Measurements from ENCODE around the gene MPPED1.

MPPED1 gene

DNA sequence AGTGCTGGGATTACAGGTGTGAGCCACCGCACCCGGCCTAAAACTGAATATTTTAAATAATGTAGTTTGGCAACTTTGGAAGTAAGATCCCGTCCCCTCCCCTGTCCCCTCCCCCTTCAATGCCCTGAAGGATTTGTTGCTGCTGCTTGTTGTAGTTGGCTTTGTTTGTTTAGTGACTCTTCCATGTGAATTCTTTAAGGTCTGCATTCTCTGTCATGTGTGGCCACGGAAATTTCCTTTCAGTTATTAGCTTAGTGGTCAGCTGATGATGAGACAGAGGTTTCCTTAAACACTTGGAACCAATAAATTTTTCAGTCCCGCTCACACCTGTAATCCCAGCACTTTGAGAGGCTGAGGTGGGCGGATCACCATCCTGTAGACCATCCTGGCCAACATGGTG, 109.9 kb downstream of the MPPED1 start:
- DNase-seq (ENCODE audit: low read depth) = no peak

DNA sequence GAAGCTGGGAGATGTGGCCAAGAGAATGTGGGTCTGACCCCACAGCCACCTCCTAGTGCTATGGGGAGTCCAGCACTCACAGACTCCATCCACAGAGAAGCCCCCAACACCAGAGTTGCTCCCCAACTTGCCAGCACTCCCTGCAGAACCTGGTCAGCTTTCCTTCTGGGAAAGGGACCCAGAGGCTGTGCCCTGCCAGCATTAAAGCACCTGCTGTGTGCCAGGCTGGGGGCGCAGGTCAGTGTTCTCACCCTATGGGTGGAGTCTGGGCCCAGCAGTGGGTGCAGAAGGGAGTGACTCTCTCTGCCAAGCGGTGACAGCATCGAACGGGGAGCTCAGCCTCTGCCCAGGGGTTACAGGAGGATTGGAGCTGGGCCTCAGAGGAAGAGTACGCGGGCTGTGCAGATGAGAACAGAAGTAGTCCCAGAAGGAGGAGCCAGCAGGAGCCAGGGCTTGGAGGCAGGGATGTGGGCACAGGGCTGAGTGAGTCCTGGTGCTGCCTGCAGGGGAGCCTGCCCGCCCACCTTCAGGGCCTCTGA, 114.4 kb downstream of the MPPED1 start:
- no peak for DNase-seq (ENCODE audit: low read depth)

DNA sequence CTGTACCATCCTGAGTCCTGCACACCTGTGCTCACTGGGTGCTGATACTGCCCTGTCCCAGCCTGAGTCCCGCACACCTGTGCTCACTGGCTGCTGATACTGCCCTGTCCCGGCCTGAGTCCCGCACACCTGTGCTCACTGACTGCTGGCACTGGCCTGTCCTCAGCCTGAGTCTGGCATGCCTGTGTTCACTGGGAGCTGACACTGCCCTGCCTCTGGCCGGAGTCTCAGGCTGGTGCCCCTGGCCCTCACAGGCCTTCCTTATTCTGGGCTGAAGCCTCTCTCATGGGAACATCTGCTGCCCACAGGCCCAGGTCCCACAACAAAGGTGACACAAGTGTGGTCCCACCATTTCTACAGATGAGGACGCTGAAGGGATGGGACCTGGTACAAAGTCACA, 115.1 kb downstream of the MPPED1 start:
- DNase-seq (ENCODE audit: low read depth) = no peak

DNA sequence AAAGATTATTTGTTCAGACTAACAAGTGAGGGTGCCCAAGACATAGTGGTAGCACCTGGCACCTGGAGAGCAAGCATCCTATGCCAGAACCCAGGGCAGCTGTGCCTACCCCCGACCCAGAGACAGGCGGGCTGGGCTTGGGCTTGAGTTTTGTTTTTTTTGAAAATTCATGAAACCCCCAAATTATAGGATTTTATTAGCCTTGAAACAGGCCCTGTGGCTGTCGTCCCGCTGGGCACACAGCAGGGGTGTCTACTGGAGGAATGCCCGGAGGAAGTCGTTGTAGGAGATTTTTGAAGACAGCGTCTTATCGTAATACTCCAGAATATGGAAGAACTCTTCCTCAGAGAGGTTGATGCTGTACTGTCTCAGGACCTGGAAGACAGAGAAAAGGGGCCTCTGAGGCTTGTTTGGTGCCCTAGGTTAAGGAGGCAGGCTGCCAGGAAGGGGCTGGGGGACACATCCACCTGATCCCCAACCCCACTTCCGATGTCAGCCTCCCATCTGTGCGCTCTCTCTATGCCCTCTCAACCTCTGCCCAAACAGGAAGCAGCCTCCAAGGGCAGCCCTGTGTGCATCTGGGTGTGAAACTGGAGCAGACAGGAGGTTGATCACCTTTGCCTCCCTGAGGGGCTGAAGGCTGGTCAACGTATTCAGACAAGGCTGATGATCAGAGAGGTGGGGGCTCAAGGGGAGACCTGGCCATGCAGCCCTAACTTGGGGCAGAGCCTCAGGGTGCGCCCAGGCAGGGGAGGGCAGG, 117.0 kb downstream of the MPPED1 start:
- DNase-seq (ENCODE audit: low read depth) = no peak

DNA sequence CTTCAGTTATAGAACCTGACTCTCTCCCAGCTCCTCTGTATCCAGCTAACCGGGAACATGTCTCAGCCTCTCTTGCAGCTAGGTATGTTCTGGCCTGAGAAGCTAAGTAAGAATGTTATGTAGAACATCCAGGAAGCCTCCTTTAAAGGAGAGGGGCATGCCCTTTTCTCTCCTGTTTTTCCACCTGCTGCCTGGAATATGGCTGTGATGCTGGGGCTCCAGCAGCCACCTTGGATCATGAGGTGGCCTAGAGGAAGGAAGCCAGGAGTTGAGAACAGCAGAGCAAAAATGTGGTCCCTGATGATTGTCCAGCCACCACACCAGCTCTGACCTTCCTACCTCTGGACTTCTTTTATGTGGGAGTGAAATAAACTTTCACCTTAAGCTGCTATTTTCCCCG, 117.6 kb downstream of the MPPED1 start:
- DNase-seq (ENCODE audit: low read depth) = no peak

DNA sequence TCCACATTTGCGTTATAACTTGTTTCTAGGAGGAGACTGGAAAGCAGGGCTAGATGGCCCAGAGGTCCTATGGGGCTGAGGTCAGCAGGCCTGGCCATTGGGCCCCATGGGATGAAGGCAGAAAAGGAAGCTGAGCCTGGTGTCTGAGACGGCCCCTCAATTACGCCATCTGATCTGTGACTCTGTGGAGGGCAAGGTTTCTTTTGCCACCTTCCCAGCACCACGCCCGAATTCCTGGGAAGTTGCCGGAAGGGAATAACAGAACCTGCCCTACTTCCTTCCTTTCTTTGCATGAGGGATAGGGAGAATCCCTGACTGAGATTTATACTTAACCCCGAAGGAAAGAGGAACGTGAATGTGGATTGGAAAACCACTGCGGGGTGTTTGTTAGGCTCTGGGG, 118.1 kb downstream of the MPPED1 start:
- DNase-seq (ENCODE audit: low read depth) = no peak

DNA sequence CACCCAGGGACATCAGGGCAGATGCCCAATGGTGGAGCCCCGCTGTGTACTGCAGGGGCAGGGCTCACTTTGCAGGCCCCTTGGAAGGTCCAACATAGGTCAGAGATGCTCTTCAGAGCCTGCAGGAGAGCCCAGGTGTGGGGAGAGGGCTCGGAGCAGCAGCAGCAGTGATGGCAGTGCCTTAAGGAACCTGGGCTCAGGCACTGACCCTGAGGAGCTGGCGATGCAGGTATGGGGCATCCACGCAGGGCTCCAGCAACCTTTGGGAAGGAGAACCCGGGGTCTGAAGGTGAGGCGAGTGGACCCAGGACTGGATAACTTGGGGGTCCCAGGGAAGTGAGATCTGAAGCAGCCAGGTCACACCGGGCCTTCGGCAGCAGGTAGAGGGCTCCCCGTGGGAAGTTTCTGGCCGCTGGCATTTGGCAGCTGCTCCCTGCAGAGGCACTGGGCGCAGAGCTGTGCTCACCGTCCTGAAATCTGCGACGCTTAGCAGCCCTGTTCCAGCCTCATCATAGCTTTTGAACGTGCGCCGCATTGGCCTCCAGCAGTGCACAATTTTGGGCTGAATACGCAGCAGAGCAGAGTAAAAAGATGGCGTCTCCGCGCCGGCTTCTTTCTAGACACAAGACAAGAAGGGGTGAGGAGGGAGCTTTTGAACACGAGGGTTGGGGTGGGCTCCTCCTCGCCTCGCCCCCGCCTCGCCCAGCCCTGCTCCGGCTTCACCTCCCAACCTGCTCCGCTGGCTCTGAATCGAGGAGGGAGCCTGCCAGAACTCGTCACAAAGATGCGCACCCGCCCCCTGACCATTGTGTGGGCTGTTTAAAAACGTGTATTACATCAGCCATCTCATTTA, 118.8 kb downstream of the MPPED1 start:
- DNase-seq (ENCODE audit: low read depth) = no peak

DNA sequence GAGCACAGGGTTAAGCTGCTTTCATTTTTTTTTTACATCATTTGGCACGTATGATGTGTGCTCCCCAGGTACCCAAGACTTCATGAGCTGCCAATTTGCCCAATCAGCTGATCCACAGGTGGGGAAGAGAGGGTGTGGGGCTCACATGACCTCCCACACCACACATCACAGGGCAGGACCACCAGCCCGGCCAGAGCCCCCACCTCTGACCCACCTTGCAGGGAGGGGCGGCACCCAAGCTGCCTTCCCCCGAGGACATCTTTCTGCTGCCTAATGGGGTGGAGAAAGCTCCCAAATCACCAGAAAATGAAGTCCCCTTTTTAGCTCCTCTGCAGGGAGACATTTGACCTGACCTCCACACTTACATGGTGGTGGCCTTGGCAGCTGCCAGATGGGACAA, 119.8 kb downstream of the MPPED1 start:
- DNase-seq (ENCODE audit: low read depth) = no peak

DNA sequence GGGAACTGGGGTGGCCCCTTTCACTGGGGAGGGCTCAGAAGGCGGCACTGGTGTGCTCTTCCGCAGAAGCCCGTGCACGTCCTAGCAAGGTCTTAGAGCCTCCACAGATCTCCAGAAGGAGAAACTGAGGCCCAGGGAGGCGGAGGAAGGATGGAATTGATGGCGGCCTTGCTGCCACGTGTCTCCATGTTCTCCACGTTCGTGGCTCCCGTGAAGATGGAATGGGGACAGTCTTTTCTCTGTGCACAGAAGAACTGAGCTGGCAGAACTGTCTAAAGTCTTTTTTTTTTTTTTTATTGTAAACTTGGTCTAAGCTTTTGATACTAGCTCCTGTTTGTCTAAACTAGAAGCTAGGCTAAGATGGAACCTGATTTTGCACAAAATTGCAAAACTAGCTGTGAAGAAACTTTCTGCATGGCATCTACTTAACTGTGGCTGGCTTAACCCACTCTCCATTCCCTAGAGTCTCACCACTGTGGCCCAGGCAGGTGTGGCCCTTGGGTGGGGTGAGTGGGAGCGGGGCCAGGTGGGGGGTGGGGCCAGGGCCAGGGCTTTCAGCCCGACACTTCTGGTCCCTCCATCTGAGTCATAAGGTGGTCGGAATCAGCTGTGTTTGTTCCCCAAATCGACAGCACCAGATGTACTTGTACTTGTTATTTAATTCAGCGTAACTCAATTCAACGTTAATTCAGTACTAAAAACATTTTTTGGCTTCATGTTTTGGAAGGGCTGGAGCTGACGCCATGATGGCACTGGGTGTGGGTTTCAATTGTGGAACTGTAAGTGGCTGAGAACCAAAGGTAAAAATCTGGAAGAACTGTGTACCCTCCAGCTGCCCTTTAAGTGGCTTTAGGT, 120.7 kb downstream of the MPPED1 start:
- no peak for DNase-seq (ENCODE audit: low read depth)

DNA sequence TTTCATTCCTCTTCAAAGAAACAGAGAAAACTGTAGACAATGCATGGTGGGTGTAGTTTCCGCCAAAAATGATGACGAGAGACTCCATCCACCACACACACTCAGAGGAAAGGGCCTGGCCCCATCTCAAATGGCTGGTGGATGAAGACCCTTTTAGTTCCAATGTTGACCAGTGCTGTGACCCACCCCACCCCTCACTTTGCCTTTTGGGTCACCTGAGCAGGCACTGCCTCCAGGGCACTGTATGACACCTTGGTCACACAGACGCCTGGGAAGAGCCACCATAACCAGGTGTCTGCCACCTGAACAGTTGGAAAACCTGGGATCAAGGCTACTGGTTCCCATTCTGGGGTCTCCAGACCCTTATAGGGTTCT, 121.3 kb downstream of the MPPED1 start:
- no peak for DNase-seq (ENCODE audit: low read depth)

DNA sequence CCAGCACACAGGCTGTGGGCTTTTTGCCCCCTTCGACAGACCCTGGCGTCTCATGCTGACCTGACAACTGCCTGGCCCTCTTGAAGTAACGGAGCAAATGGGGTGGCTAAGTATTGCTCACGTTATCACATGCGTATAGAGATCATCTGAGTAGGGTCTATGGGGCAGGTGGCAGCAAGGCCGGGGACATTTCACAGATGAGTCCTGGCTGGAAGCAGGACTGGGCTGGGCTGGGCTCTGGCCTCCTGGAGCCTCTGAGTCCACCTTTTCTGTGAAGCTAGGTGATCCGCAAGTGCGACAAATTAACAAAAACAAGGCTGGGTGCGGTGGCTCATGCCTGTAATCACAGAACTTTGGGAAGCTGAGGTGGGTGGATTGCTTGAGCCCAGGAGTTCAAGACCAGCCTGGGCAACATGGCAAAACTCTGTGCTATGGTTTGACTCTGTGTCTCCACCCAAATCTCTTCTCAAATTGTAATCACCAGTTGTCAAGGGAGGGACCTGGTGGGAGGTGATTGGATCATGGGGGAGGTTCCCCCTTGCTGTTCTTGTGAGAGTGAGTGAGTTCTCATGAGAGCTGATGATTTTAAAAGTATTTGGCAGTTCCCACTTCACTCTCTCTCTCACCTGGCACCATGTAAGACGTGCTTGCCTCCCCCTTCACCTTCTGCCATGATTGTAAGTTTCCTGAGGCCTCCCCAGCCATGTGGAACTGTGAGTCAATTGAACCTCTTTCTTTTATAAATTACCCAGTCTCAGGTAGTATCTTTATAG, 122.0 kb downstream of the MPPED1 start:
- no peak for DNase-seq (ENCODE audit: low read depth)

DNA sequence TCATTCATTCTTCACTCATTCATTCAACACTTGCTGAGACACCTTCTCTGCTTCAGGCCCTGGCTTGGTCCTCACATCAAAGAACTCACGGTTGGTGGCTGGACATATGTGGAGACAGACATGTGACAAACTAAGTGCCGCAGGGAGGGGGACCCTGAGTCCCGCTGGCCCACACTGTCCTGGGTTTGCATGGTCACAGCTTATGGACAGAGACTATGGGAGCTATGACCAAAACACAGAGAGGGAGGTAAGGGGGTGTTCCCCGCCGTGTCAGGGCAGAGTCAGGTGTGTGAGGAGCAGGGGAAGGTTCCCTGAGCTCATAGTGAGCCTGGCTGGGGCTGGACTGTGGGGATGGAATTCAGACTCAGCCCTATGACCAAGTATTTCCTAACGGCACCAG, 123.1 kb downstream of the MPPED1 start:
- DNase-seq (ENCODE audit: low read depth) = no peak

DNA sequence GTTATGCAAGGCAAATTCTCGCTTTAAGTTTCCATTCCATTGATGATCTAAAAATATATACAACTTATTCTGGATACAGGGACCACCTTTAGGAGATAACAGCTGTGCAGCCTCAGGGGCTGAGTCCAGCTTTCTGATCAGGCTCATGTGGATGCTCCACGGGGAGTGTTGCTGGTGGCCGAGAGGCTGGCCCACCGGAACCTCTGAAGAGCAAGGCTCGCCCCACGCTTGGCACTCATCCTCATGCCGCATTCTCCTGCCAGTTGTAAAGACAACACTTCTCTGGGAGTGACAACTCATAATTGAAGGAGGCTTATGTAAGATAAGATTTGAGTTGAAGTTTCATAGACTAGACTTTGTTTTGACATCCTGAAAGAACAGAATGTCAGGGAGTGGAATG, 123.5 kb downstream of the MPPED1 start:
- no peak for DNase-seq (ENCODE audit: low read depth)

DNA sequence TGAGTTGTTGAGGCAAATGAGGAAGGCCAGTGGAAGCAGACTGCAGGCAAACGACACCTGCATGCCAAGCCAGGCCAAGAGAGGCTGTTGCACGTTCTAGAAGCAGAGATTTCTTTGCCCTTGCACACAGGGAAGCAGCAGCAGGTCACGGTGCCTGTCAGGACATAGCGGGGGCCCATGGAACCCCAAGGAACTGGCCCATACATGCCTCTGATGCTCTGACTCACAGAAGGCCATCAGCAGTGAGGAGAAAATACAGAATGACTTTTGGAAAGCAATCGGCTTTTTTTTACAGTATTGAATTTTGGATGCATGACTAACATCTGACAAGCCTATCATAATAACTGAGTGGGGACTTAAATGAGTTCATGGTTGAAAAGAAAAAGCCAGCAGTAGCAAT, 123.9 kb downstream of the MPPED1 start:
- DNase-seq (ENCODE audit: low read depth) = no peak

DNA sequence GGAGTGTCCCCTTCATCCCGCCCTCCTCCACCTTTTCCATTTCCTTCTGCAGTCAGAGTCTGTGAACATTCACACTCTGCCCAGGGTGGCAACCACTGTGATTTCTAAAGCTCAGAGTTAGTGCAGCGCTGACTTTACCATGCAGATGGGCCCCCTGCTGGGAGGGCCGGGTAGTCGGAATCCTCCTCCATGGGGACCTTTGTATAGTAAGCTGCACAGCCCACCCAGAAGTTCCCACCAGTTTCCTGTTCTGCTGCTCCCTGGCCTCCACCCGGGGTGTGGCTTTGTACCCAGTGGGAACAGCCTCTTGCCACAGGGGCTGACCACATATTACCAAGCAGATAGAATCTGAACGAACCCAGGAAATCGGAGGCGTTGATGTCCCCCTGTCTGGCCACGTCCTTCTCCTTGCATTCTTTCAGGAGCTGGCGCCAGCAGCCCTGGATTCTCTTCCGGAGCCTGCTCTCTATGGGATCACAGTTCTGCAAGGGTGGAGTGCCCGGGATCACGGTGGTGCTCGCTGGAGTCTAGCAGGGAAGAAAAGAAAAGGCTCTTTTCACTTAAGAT, 125.3 kb downstream of the MPPED1 start:
- no peak for DNase-seq (ENCODE audit: low read depth)

DNA sequence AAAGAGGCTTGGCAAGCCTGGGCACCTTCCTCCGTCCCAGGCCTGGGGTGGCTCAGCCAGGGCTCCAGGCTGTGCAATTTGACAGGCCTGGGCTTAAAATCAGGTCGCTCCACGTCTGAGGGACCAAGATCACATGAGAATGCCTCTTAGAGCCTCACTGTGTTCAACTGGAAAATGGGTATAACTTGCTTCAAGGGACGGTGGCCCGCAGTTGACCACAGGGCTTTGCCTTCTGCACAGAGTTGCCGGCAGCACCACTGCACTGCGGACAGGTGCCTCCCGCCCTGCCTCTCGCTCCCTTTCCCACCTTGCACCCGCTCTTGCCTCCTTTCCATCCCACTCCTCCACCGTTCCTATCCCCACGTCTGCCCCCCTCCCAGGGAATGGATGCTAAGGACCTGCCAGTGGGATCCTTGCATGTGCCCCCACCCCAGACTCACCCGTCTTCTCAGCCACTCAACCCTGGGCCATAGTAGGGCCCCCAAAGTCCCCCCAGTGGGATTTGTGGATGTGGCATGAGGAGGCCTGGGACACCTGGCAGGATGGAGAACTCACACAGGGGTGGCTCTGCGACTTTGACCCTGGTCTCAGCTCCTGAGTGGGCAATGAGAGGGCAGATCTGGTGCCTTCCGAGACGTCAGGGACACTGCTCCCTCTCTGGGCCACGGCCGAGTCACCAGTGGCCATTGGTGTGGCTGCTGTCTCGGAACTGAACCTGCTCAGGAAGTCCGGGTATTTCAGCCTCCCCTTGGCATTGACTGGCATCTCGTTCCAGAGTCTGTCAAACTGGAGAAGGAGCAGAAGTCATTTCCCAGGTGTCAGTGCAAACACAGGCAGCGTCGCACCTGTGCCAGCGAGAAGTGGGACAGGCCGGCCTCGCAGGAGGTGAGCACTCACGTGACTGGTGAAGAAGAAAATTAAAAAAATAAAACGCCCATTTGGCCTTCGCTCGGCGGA, 128.0 kb downstream of the MPPED1 start:
- DNase-seq (ENCODE audit: low read depth) = no peak

DNA sequence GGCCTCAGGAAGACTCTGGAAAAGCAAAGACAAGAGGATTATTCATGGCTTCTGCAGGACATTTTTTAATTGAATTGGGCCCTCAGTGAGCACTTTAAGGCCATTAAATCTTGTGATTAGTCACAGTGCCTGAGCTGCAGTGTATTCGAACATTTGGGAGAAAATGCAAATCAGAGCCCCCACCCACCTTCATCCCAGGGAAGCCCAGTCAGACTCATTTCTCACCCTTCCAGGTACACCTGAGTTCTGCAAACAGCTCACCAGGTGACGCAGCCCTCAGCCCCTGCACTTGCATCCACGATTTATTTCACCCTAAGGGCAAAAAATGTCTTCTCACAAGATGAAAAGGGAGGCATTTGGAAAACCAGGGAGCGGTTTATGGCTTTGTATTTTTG, 128.7 kb downstream of the MPPED1 start:
- no peak for DNase-seq (ENCODE audit: low read depth)

DNA sequence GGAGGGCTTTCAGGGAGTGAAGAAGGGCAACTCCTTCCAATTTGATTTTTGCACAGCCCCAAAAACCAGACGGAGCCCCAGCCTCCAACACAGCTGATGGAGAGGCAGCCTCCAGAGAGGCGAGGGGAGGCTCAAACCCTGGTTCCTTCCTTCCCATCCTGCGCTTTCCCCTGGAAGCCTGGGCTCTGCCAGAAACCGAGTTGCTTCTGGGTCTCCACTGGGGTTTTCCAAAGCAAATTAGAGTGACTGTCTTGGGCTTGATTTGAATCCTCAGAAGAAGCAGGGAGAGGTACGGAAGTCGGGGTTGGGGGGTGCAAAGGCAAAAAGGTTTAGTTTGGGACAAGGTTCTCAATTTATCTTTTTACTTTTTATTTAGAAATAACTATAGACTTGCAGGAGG, 129.2 kb downstream of the MPPED1 start:
- DNase-seq (ENCODE audit: low read depth) = no peak

DNA sequence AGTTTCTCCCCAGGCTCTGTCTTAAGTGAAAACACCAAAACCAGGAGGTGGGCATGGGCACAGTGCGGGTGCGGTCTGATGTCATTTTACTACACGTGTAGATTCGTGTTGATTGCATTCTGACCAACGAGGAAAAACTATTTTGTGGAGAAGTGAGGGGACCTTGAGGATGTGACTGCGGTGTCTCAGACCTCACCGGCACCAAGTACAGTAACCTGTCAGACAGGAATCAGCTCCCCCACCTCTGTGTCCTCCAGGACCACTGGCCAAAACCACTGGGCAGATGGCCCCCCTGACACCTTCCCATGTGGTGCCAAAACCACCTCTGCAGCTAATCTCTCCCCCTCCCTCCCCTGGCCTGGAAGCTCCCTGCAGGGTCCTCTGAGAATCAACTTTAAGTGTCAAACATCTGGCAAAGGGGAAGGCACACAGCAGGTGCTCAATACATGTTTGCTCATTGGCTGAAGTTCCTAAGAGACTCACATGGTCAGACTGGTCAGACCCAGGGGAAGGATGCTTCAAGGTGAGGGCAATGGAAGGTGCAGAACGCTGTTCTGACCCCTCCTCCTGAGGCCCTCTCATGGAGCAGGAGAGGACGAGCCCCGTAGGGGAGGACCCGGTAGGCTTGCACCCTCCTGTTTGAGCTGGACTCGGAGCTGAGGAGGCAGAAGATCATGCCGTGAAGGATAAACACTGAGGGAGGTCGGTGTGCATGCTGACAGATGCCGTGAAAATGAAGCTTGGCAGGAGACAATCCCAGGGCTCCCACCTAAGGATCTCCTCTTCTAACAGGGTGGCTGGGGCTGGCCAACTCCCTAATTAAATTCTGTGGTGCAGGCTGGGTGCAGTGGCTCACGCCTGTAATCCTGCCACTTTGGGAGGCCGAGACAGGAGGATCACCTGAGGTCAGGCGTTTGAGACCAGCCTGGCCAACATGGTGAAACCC, 129.9 kb downstream of the MPPED1 start:
- no peak for DNase-seq (ENCODE audit: low read depth)

Measured in T-helper 22 cell (primary cell).